Right renal pelvis (tissue), 4 donors: ENCODE measurements around the gene SLC26A2. TPM values are rescaled to one million over a fixed set of nuclear protein-coding genes. Genes with fewer than 3 reads are reported as not detected.

Experiments
- DNase-seq, 4 donors: peaks; one replicate each; pipeline ENCODE4 v3.0.0-alpha.2; 2013; ENCODE audit warnings: low read depth in 4 of 4, low spot score in 3 of 4, missing footprints in 1 of 4
- polyA plus RNA-seq, 4 donors: library from polyadenylated mRNA; unstranded; fragments of 120-200 nt; gene quantifications; one replicate each; pipeline ENCODE4 v1.2.1, GENCODE V29; 2013; ENCODE audit not compliant: insufficient read length in 4 of 4

SLC26A2 gene
- polyA plus RNA-seq, 4 donors = 17.1 to 21.2 (median 20.6) TPM

DNA sequence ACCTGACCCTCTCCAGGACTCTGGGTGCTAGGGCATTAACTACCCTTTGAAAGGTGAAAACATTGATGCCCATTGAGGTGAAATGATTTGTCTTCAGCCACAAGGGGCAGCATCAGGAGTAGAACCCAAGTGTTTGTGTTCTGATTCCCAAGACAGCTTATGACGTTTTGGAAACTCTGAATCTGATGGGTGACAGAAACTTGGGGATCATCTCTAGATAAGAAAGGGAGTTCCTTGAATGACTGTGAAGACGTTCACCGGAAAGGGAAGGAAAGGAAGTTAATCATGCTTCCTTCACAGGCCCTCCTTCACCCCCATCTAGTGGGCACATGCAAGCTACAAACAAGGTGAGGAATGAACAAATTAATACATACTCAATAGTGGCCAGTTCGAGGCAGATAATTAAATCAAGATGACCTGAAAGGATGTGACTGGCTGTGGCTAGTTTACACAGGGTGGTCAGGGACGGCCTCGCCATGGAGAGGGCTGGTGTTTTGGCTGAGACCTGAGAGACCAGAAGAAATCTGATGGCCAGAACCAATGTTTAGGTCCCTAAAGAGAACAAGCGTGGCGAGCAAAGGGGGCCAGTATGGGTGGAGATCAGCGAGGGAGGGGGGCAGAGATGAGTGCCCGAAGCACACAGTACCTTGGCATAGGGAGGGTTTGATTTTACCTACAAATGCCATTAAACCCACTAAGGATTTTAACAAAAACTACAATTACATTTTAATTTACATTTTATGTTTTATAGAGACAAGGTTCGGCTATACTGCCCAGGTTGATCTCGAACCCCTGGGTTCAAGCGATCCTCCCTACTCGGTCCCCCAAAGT is 937 bp upstream of the SLC26A2 start:
- DNase-seq = no peak

- peak in 1 of 4 donors; percentile 25 for DNase-seq
These were observed 678 bp downstream of the SLC26A2 start for GRCh38 chr5:149961186-149961685.

GRCh38 chr5:149961957-149962409 is 1.4 kb downstream of the SLC26A2 start:
- no peak for DNase-seq

- no peak for DNase-seq
These were observed 2.2 kb downstream of the SLC26A2 start for GRCh38 chr5:149962601-149963300.

DNA sequence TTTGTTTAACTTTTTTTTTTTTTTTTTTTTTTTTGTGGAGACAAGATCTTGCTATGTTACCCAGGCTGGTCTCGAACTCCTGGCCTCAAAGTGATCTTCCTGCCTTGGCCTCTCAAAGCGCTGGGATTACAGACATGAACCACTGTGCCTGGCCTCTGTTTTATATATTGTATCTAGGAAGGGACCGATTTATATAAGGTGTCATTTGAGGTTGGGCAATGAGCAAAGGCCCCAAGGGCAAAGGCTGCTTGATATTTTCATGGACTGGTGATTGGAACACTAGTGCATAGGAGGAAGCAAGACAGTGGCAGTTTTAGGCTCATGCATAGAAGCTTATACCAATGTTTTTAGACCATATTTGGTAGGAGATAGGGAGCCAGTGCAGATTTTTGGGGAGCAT is 3.2 kb downstream of the SLC26A2 start:
- DNase-seq = no peak

GRCh38 chr5:149966946-149967345 is 6.4 kb downstream of the SLC26A2 start:
- no peak for DNase-seq

DNA sequence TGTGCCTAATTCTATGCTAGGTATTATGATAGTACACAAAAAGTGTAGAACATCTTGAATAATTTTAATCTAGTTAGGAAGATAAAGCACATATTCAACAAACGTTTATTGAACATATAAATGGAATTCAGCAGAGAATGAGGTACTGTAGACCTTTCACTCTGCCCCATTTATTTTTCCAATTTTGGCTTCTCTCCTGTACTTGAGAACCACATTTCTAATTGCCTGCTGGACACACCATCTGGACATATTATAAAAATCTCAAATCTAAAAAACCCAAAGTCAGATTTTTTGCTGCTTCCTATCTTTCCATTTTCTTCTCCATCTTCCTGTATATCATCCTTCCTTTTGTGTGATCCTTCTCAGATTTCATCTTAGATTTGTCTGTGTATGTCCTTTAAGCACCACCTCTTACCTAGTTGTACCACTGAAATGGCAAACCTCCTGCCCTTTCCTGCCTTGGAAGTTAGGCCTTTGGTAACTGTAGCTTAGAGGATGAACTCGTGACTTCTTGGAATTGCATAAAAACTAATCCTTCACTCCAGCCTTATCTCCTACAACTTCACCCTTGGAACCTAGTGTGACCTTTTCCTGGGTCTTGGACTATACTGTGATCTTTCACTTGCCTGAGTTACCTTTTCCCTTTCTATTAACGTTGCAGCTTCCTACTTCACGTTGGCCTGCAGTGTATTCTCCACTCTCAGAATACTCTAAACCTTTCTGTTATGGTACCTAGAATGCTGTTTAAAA is 8.8 kb downstream of the SLC26A2 start:
- no peak for DNase-seq

GRCh38 chr5:149975409-149975808 is 14.9 kb downstream of the SLC26A2 start:
- DNase-seq = no peak

DNA sequence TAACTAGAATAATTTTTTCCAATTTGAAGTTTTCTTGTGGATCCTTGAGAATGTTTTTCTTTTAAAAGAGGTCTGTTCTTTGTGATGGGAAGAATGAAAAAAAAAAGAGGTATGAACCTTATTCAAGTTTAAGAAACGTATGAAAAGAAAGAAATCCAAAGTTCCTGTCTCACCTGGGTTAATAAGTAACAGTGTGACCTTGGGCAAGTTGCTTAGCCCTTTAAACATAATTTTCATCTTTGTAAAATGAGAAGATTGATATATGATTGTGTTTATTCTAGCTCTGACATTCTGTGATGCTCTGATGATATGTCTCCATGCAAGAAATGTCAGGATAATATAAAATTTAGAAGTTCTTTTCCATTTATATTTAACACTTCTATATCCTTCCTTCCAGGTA is 19.3 kb downstream of the SLC26A2 start:
- DNase-seq = no peak

GRCh38 chr5:149981206-149981605 is 20.6 kb downstream of the SLC26A2 start:
- no peak for DNase-seq

GRCh38 chr5:149982505-149982904 is 21.9 kb downstream of the SLC26A2 start:
- no peak for DNase-seq

DNA sequence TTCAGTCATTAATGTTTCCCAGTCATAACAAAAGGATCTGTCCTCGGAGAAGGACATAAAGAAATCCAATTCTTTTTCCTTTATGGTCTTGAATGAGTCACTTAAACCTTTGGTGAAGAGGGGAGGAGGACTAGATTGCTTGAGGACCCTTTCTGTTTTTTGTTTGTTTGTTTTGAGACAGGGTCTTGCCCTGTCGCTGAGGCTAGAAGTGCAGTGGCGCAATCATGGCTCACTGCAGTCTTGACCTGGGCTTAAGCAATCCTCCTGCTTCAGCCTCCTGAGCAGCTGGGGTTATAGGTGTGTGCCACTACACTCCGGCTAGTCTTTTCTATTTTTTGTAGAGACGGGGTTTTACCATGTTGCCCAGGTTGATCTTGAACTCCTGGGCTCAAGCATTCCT is 27.6 kb downstream of the SLC26A2 start:
- no peak for DNase-seq

DNA sequence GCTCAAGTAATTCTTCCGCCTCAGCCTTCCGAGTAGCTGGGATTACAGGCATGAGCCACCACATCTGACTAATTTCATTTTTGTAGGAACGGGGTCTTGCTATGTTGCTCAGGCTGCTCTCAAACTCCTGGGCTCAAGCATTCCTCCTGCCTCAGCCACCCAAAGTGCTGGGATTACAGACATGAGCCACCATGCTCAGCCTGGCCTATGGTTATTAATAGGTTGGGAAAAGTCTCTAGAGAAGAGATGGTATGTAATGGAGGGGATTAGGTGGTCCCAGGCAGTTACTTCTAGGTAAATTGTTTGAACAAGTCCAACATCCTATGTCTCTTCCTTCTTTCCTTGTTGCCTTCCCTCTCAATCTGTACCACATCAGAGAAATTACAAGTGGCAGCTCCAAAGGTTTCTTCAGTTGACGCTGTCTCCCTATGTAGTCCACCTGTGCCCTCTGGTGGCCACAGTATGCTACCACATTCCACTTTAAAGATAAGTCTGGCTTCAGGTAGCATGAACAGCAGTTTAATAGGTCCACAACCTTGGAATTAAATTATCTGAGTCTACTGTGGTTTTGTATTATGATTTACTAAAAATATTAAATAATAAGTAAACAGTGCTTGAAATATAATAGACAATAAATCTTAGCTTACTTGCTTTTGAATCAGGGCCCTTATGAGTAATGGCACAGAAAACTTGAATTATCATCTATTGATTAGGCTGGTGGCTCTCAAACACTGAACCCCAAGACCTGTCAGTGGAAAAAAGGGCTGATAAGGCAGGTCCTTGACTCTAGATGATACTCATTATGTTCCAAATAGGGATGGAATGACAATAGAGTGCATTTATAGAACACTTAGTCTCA is 30.2 kb downstream of the SLC26A2 start:
- peak; percentile 61 to 78 (median 67) for DNase-seq

DNA sequence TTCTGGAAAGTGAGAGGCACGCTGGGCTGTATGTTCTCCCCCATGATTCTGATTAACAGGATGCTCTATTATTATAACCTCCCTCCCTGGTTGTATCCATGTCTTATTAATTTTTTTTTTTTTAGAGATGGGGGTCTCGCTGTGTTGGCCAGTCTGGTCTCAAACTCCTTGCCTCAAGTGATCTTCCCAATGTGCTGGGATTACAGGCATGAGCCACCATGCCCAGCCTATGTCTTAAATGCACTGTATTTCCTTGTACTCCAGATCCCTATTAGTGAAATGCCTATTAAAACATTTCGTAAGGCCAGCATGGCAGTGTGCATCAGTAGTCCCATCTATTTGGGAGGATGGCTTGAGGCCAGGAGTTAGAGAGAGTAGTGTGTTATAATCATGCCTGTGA is 32.9 kb downstream of the SLC26A2 start:
- DNase-seq = no peak

GRCh38 chr5:149995385-149996204 is 35.0 kb downstream of the SLC26A2 start:
- DNase-seq = no peak

- DNase-seq = no peak
These were observed 35.8 kb downstream of the SLC26A2 start for GRCh38 chr5:149996205-149996890.

DNA sequence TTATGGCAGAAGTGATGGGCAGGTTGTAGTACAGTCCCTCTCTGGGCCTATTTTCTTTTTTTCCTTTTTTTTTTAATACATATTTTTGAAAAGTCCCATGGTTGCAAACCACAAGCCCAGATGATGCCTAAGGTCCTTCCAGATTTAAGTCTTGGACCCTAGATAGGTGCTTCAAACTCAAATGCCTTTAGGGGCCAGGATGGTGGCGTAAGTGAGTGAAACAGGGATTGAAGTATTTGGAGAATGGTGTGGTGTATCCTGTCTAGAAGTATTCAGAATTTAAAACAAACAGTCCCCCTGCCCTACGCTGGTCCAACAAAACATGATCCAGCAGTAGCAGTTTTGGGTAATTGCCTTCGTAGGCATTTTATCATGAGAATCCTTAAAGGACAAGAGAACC is 37.7 kb downstream of the SLC26A2 start:
- DNase-seq = no peak

DNA sequence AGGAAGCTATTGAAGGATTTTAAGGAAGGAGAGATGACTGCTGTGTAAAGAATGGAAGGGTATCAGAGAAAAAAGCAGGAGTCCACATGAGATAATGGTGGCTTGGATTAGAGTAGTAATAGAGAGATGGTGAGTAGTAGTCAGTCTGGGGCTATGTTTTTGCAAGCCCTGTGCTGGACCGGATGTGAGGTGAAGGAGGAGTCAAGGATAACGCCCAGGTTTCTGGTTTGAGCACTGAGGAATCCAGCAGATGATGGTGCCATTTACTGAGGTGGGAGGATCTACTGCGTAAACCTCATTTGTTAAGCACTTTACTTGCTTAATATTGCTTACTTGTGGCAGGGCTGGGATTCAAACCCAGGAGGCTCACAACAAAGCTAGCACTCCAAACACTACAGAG is 38.8 kb downstream of the SLC26A2 start:
- no peak for DNase-seq

- DNase-seq = no peak
These were observed 39.3 kb downstream of the SLC26A2 start for GRCh38 chr5:149999866-150000255.
